Ishikawa (cell line): ENCODE measurements around the gene RAB27B.

ENCODE experiments used
- CEBPB ChIP-seq: IDR thresholded peaks from 2 replicates; pipeline ENCODE4 v1.6.1; 2012
- CREB1 ChIP-seq: IDR thresholded peaks from 2 replicates; pipeline ENCODE4 v1.6.1; 2012; ENCODE audit warnings: low read depth
- EGR1 ChIP-seq: IDR thresholded peaks from 2 replicates; pipeline ENCODE4 v1.6.1; 2012
- EP300 ChIP-seq: IDR thresholded peaks from 2 replicates; pipeline ENCODE4 v1.6.1; 2012; ENCODE audit warnings: borderline replicate concordance
- FOXM1 ChIP-seq: IDR thresholded peaks from 2 replicates; pipeline ENCODE4 v1.6.1; 2012; ENCODE audit warnings: low read depth, borderline replicate concordance
- NFIC ChIP-seq: IDR thresholded peaks from 2 replicates; pipeline ENCODE4 v1.6.1; 2012
- RAD21 ChIP-seq: IDR thresholded peaks from 2 replicates; pipeline ENCODE4 v1.6.1; 2012; ENCODE audit warnings: low read depth
- TAF1 ChIP-seq: IDR thresholded peaks from 2 replicates; pipeline ENCODE4 v1.6.1; 2012; ENCODE audit warnings: low read depth, mild to moderate bottlenecking
- TCF12 ChIP-seq: IDR thresholded peaks from 2 replicates; pipeline ENCODE4 v1.6.1; 2012; ENCODE audit warnings: low read depth
- TEAD4 ChIP-seq: IDR thresholded peaks from 2 replicates; pipeline ENCODE4 v1.6.1; 2012
- YY1 ChIP-seq: IDR thresholded peaks from 2 replicates; pipeline ENCODE4 v1.6.1; 2012; ENCODE audit warnings: low read depth
- ZBTB7A ChIP-seq: IDR thresholded peaks from 2 replicates; pipeline ENCODE4 v1.6.1; 2012; ENCODE audit warnings: low read depth
- TF ChIP-seq, protein P1 (sequence below): IDR thresholded peaks from 2 replicates; pipeline ENCODE4 v1.6.1; 2012; ENCODE audit warnings: low read depth, mild to moderate bottlenecking
- TF ChIP-seq, protein P2 (sequence below): IDR thresholded peaks from 2 replicates; pipeline ENCODE4 v1.6.1; 2012
- TF ChIP-seq, protein P3 (sequence below): IDR thresholded peaks from 2 replicates; pipeline ENCODE4 v1.6.1; 2012

Gene RAB27B

DNA sequence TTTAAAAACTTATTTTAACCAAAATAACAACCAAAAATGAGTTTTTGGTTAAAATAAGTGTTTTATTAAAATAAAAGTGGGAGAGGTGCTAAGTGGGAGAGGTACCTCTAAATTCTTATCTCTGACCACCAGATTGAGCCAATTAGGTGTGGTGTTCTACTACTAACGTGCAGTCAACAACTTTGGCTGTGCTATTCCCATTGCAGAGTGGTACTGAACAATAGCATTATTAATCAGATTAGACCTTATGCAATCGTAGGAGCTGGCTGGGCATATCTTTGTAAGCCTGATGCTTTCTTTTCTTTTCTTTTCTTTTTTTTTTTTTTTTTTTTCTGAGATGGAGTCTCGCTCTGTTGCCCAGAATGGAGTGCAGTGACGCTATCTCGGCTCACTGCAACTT lies 38.9 kb downstream of the RAB27B start:
- TF ChIP-seq TEAD4 (no peak), EGR1 (no peak), ZBTB7A (no peak), CEBPB (no peak), EP300 (no peak), FOXM1 (no peak), NFIC (no peak), TCF12 (no peak), CREB1 (no peak), RAD21 (no peak), TAF1 (no peak), YY1 (no peak)
- TF ChIP-seq, protein P1, sequence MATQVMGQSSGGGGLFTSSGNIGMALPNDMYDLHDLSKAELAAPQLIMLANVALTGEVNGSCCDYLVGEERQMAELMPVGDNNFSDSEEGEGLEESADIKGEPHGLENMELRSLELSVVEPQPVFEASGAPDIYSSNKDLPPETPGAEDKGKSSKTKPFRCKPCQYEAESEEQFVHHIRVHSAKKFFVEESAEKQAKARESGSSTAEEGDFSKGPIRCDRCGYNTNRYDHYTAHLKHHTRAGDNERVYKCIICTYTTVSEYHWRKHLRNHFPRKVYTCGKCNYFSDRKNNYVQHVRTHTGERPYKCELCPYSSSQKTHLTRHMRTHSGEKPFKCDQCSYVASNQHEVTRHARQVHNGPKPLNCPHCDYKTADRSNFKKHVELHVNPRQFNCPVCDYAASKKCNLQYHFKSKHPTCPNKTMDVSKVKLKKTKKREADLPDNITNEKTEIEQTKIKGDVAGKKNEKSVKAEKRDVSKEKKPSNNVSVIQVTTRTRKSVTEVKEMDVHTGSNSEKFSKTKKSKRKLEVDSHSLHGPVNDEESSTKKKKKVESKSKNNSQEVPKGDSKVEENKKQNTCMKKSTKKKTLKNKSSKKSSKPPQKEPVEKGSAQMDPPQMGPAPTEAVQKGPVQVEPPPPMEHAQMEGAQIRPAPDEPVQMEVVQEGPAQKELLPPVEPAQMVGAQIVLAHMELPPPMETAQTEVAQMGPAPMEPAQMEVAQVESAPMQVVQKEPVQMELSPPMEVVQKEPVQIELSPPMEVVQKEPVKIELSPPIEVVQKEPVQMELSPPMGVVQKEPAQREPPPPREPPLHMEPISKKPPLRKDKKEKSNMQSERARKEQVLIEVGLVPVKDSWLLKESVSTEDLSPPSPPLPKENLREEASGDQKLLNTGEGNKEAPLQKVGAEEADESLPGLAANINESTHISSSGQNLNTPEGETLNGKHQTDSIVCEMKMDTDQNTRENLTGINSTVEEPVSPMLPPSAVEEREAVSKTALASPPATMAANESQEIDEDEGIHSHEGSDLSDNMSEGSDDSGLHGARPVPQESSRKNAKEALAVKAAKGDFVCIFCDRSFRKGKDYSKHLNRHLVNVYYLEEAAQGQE: no peak
- TF ChIP-seq, protein P2, sequence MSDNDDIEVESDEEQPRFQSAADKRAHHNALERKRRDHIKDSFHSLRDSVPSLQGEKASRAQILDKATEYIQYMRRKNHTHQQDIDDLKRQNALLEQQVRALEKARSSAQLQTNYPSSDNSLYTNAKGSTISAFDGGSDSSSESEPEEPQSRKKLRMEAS: no peak
- TF ChIP-seq, protein P3, sequence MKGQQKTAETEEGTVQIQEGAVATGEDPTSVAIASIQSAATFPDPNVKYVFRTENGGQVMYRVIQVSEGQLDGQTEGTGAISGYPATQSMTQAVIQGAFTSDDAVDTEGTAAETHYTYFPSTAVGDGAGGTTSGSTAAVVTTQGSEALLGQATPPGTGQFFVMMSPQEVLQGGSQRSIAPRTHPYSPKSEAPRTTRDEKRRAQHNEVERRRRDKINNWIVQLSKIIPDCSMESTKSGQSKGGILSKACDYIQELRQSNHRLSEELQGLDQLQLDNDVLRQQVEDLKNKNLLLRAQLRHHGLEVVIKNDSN: no peak

DNA sequence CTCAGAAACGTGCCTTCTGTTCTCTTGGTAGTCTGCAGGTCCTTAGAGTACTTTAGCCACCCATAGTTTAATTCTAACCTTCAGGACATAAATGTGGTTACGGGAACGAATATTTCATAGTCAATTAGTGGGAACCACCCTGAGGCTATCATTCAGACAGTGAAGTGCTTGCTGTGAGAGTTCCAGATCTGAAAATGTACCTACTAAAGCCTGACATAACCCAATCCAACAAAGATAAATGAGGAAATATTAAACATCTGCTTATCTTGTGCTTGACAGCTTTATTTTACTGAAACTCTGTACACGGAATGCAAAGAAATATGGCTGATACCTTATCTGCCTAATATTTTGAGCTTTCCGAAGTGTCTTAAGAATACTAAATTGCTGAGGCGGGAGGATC lies 43.0 kb downstream of the RAB27B start:
- TF ChIP-seq ZBTB7A: no peak
- TF ChIP-seq, protein P2: no peak
- TF ChIP-seq CREB1: no peak
- no peak for TF ChIP-seq TEAD4
- TF ChIP-seq TCF12: no peak
- TF ChIP-seq EP300: no peak
- TF ChIP-seq EGR1: no peak
- no peak for TF ChIP-seq YY1
- no peak for TF ChIP-seq NFIC
- TF ChIP-seq, protein P3: no peak
- TF ChIP-seq, protein P1: no peak
- TF ChIP-seq FOXM1: no peak
- no peak for TF ChIP-seq CEBPB
- no peak for TF ChIP-seq TAF1
- no peak for TF ChIP-seq RAD21

DNA sequence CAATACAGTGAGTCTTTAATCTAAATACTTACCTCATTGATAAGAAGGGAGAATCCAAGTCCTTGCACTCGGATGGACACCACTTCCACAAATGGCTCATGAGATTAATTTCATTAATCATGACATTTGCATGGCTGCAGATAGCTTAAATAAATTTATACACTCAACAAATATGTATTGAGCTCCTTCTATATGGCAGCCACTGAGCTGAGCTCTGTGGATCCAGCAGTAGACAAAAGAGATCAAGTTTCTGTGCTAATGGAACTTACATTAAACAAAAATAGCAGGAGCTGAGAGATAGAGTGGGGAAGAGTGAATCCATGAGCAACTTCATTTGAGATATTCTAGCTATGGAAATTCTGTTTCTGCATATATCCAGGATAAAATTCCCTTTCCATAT lies 44.4 kb downstream of the RAB27B start:
- TF ChIP-seq CREB1 (no peak), TCF12 (no peak), TAF1 (no peak), FOXM1 (no peak), ZBTB7A (no peak), NFIC (no peak), CEBPB (no peak)

DNA sequence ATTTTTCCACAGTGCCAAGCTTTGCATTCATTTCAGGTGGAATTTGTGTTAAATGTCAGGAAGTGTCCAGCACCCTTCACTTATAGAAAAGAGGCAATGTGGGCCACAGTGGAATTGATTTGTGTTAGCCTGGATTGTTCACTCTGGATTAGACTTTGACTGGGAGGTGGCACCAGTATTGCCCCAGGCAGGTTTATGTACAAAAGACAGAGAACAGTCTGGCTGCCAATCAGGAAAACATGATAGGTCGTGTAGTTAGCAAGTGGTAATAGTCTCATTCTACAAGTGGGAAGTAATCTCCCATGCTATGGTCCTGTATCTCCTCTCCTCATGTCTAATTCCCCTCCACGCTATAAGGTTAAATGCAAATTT lies 45.6 kb downstream of the RAB27B start:
- TF ChIP-seq TAF1: no peak
- TF ChIP-seq, protein P3: no peak
- TF ChIP-seq, protein P2: no peak
- no peak for TF ChIP-seq YY1
- no peak for TF ChIP-seq RAD21

DNA sequence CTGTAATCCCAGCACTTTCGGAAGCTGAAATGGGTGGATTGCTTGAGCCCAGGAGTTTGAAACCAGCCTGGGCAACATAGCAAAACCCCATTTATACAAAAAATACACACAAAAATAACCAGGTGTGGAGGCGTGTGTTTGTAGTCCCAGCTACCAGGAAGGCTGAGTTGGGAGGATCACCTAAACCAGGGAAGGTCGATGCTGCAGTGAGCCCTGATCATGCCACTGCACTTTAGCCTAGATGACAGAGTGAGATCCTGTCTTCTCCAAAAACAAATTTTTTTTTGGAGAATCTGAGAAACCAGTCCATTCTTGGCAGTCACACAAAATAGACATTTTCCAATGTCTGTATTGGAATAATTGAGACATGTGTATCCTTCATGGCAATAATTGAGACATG lies 46.8 kb downstream of the RAB27B start:
- no peak for TF ChIP-seq ZBTB7A
- TF ChIP-seq CEBPB: no peak
- TF ChIP-seq RAD21: no peak
- no peak for TF ChIP-seq TEAD4
- no peak for TF ChIP-seq TCF12
- no peak for TF ChIP-seq NFIC
- TF ChIP-seq, protein P1: no peak
- no peak for TF ChIP-seq CREB1
- no peak for TF ChIP-seq TAF1
- no peak for TF ChIP-seq EP300
- TF ChIP-seq, protein P2: no peak
- TF ChIP-seq, protein P3: no peak
- no peak for TF ChIP-seq FOXM1
- no peak for TF ChIP-seq YY1
- TF ChIP-seq EGR1: no peak
